Stimulated activated CD8-positive, alpha-beta memory T cell treated with anti-CD3 and anti-CD28 coated beads, Interleukin-15, amount 100 ng/mL, for 1 hour (primary cell): ENCODE data around the gene PRMT7.

ENCODE experiments used
- DNase-seq: peaks from one replicate; pipeline ENCODE4 v3.0.0-alpha.2; 2020; ENCODE audit warnings: low read depth

The PRMT7 gene

DNA sequence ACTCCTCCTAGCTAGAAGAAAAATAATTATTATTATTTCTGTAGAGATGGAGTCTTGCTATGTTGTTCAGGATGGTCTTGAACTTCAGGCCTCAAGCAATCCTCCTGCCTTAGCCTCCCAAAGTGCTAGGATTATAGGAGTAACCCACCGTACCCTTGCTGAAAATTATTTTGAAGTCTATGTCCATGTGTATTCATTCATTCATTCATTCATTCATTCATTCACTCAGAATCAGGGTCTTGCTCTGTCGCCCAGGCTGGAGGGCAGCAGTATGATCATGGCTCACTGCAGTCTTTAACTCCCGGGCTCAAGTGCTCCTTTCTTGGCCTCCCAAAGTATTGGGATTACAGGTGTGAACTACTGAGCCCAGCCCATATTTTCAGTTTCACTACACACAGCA, 4.2 kb upstream of the PRMT7 start:
- DNase-seq = no peak

DNA sequence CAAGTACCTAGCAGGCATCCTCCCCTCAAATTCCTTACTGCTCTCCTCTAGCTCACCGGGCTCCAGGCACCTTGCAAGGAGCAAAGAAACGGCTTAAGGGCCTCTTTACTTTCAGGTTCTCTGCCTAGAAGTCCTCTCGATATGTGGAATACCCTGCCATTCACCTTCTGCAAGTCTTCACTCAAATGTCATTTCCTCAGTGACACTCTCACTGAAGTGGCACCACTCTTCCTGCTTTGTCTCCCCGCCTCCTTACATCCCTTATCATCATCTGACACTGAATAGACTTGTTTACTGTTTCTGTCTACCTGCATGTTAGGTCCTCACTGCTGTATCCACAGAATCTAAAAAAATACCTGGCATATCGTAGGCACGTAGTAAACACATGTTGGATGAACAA, 1.0 kb upstream of the PRMT7 start:
- DNase-seq = no peak

DNA sequence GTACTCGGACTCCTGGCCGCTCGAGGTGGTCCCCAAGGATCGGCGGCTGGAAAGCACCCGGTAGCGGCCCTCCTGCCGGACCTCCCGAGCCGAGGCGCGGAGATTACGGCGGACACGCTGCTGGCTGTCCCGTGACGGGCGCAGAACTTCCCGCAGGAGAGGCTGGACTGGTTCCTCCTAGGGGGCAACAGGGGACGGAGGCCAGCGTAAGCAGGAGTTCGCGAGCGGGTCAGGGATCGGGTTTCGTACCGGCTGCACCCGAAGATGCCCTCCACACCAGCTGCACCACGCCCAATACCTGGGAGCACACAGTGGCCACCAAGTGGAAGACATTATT, 414 bp upstream of the PRMT7 start:
- no peak for DNase-seq

DNA sequence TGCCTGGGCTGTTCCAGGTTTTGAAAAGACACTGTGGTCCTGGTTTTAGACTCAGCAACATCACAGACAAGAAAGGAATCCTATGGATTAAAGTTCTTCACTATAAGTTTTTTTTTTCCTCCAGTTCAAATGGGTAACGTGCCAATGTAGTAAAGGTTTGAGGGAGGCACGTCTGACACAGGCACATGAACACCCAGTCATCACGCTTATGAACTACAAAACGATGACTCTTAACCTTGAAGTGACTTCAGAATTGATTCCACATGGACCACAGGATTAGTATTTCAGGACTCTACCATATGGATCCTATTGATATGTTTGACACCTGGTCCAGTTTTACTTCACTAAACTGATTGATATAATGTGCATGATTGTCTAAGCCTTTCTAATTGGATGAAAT, 2.3 kb downstream of the PRMT7 start:
- no peak for DNase-seq

DNA sequence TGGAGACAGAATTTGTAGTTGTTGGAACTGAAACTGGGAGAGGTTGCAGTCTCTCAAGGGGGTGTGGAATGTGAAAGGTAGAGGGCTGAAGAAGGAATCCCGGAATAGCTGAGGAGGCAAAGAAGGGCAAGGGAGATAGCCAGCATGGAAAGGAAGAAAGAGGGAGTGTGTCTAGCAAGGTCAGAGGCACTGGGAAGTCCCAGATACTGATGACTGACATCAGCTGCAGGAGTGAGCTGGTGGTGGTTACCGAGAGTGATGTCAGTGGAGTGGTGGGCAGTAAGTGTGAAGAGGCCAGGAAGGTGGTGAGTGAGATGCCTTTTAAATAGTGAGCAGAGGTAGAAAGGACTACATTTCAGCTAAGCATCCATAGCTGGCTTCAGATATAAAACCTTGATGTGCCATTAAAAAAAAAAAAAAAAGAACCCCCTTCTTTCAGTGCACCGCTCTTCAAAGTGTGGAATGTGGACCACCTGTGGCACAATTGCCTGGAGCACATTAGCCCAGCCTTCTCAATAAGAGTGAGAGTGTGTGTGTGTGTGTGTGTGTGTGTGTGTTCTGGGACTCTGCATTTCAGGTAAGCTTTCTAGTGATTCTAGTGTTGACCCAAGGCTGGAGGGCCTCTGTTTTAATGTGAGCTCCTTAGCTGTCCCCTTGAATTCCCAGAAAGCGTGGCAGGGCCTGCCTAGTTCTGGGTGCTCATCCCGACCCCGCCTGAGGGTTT, 8.5 kb downstream of the PRMT7 start:
- no peak for DNase-seq

DNA sequence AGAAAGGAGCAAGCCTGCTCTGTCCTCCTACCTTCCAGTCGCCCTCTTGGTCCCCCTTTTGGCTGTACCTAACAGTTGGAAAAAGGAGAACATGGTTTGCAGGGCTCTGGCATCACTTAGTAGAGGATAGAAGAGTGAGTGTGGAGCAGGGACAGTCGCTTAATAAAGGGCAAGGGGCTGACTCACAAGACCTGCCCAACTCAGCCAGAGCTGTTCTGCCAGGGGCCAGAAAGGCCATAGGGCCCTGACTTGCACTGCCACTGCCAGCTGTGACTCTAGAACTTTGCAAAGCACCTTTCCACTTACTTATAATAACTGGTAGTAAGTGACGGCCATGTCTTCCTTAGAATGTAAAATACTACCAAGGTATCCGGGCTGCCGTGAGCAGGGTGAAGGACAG, 13.5 kb downstream of the PRMT7 start:
- DNase-seq = no peak

DNA sequence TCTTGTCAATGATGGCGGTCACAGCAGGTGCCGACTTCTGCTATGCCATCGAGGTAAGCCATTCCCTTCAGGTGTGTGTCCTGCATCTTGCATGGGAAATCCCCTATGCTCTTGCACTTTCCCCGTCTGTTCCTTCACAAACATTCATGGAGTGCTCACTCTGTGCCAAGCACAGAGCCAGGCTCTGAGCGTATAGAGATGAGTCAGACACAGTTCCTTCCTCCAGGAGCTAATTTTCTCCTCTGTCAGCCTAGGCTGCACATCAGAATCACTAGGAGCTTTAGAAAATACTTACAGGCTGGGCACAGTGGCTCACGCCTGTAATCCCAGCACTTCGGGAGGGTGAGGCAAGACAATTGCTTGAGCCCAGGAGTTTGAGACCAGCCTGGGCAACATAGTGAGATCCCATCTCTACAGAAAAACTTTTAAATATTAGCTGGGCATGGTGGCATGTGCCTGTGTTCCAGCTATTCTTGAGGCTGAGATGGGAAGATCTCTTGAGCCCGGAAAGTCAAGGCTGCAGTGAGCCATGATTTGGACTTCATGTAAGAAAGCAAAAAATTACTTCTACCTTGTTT, 14.1 kb downstream of the PRMT7 start:
- no peak for DNase-seq

DNA sequence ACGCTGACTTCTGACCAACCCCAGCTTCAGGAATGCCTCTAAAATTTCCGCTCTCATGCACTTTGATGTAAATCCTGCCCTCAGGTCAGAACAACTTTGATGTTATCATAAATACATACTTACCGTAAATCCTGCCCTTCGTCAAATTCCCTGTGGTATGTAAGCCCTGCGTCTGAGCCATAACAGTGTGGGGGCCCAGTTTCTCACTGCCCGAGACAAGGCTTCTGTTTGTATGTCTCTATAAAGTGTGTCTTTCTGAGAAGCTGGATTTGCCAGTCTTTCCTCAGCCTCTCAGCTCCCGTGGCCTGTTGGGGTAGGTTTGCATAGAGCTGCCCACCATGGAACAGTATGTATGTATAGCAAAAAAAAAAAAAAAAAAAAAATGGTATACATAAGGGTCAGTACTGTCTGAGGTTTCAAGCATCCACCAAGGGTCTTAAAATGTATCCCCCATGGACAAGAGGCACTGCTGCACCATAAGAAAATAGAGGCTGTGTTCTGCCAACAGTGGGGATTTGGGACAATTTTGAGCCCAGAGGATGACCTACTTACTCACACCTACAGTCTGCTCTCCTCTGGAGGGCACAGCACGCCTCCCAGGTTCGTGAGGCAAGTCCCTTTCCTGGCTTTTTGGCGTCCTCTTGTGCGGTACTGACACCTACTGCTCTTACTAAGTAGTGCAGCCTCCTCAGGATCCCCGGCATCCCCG, 17.5 kb downstream of the PRMT7 start:
- peak; percentile 59 for DNase-seq

DNA sequence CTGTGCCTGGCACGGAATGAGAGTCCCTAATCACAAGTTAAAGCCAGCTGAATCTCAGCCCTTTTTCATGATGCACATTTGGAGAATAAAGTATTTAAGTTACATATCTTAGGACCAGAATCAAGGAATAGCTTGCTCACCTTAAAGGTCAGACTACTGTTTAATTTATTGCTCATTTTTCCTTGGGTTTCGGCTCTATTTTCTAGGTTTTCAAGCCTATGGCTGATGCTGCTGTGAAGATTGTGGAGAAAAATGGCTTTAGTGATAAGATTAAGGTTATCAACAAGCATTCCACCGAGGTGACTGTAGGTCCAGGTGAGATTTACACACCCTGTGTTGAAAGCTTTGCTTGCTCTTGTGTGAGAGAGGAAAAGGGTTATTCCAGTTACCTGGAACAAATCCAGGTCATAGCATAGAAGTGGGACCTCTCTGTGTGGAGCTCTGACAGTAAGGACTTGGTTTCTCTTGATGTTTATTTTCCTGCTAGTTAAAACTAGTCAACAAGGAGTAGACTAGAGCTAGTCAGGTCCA, 18.1 kb downstream of the PRMT7 start:
- no peak for DNase-seq

DNA sequence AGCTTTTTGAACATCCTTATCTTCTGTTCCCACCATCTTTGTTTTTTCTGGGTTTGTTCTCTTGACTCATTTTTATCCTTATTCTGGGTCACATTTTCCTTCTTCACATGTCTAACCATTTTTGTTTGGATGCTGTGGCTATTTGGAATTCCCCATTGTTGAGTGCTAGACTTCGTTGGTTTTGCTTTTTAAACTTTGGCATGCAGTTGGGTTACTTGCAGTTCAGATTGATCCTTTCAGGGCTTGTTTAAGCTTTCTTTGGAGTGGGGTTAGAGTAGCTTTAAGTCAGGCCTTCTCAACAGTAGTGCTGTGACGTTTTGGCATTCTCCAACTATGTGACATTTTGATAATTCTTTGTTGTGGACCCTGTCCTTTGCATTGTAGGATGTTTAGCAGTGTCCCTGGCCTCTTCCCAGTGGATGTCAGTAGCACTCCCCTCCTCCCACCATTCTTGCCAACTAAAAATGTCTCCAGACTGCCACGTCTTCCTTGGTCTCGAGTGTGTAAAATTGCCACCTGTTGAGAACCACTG, 21.1 kb downstream of the PRMT7 start:
- no peak for DNase-seq

DNA sequence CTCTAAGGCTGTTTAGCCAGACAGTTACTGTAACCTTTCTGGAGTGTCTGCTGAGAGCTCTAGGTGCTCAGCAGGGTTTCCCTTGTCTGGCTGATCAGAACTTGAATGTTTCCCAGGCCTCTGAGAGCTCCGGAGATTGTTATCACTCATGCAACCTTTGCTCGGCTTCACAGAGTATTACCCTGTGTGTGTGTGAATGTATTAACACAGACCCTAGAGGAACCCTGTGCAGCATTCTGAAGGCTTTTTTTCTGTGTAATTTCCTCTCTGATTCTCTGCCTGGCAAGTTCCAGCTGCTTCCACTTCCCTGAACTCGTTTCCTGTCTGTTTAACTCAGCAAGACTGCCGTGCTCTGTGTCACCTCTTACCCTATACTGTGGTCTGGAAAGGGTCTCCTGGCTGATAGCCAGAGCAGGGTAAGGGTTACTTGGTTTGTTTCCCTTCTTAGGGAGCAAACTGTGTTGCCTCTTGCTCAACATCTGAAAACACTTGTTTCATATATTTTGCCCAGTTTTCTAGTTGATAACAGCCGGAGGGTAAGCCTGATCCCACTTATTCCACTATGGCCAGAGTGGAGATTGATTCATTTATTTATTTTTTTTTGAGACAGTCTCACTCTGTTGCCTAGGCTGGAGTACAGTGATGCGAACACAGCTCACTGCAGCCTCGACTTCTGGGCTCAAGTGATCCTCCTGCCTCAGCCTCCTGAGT, 21.7 kb downstream of the PRMT7 start:
- DNase-seq = no peak

DNA sequence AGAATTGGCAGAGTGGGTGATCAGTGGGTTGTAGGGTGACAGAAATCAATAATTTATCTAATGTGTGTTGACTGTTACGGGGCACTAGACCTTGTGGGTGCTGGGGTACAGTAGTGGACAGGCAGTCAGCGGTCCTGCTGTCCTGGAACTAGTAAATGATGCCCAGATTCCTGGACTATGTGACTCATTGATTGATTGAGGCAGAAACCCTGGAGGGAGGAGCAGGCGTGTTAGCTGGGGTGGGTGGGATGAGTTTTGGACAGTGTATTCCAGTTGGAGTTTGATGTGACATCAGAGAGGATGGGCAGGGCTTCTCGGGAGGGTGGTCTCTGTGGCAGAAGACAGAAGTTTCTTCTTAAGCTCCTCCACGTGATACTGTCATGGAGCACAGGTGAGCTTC, 24.4 kb downstream of the PRMT7 start:
- DNase-seq = no peak

DNA sequence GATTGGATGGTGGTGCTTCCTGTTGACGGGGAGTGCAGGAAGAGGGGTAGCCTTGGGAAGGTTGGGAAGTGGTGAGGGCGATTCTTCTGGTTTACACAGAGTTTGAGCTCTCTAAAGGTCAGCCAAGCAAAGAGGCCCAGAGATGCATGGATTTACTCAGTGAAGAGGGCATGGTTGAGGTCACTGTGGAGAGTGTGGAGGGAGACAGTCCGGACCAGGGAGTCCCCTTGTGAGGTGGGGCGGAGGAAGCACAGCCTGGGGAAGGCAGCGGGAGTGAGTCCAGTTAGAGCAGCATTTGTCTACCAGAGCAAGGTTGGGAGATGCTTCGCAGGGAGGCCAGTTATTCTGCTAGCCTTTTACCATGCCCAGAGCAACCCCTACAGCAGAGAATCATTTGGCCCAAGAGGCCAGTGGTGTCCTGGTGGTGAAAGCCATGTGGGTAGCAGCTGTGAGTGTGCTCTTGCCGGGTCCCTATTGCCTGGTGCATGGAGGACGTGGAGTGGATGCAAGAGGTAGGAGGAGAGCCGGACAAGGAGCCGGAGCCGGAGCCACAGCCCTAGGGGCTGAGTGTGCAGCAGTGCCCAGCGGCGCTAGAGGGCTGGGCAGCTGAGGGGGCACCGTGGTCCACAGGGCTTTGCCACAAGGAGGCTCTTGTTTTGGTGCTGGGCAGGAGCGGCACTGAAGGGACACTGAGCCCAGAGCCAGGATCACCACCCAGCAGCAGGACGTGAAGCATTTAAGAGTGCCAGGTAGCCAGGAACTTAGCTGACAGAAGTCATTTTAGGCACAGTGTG, 27.7 kb downstream of the PRMT7 start:
- no peak for DNase-seq

DNA sequence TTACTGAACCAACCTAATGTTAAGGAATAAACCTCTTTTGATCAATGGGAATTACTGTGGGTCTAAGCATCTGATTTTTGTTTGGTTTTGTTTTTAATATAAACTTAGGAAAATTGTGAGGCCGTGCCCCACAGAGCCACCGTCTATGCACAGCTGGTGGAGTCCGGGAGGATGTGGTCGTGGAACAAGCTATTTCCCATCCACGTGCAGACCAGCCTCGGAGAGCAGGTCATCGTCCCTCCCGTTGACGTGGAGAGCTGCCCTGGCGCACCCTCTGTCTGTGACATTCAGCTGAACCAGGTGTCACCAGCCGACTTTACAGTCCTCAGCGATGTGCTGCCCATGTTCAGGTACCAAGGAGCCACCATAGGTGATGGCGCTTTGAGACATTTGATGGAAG, 28.4 kb downstream of the PRMT7 start:
- no peak for DNase-seq

DNA sequence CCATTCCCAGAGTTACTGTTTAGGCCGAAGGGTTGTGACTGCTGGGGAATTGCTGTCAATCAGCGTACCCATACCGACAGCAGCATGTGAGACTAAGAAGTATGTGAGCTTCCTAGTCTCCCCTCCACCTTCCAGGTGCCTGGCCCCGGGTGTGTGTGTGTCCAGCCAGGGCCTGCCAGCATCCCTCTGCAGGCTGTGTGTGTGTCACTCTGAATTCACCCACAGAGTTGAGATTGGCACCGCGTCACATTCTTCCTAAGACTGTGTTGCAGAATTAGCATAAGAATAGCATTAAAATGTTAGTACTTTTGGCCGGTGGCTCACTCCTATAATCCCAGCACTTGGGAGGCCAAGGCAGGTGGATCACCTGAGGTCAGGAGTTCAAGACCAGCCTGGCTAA, 31.8 kb downstream of the PRMT7 start:
- DNase-seq = no peak

DNA sequence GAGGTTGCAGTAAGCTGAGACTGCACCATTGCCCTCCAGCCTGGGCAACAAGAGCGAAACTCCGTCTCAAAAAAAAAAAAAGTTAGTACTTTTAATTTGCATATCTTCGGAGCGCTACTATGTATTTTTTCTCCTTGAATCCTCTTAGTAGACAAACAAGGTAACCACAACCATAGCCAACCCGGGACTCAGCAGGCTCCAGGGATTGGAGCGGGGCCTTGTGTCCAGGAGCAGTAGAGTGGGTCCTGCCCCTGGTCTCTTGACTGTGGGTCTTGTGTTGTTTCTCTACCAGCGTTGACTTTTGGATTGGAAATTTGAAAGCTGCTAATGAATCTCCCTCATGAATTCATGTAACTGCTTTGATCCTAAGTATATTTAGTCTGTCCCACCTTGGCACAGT, 32.3 kb downstream of the PRMT7 start:
- no peak for DNase-seq

DNA sequence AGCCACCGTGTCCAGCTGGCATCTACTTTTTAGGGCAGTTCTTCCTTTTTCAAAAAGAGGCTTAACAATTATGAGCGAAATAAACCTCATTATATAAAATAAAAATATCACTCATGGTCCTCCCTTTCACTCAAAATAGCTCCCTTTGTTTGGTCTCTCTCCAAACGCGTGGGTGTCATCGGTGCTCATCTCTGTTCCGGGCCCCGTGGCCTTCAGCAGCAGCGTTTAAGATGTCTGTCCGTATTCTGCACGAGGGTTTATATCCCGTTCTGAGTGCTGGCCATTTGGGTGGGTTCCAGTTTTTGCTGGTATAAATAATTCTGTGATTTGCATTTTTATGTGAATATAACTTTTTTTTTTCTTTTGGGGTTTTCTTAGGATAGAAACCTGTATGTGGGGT, 33.4 kb downstream of the PRMT7 start:
- no peak for DNase-seq

DNA sequence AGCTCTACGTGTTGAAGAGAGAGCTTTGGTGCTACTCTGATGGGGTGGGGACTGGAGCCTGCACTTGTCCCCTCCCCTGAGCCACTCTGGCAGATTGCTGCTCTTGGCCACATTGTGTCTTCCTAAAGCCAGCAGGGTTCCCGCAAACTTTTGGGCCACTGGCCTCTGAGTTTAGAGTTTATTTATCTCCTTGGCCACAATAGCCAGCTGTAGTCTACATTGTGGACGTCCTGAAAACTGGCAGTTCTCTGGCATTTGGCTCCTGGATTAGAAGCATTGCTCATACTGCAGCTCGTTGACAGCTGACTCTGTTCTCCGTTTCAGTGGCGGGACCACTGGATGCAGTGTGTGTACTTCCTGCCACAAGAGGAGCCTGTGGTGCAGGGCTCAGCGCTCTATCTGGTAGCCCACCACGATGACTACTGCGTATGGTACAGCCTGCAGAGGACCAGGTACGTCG, 34.6 kb downstream of the PRMT7 start:
- DNase-seq = no peak

DNA sequence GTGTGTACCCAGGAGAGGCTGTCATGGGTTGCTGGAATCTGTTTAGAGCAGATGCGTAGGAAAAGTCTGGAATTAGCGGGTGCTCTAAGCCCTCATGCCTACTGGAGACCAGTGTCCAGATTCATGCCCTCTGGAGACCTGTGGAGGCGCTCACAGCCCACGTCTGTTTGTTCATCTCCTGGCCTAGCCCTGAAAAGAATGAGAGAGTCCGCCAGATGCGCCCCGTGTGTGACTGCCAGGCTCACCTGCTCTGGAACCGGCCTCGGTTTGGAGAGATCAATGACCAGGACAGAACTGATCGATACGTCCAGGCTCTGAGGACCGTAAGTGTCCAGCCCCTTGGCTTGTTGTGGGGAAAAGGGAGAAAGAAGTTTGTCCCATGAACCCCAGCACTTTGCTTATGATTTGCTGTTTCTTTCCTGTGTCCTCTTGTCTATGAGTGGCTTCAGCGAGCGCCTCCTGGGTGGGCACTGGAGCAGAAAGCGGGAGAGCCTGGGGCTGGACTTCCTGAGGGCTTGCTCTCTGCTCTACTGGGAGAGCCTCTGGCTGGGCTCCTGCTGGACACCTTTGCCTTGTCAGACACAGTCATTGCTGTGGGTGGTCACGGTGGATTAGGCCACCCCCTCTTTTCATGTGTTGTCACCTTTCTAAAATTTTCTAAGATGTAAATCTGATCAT, 35.3 kb downstream of the PRMT7 start:
- DNase-seq = no peak

DNA sequence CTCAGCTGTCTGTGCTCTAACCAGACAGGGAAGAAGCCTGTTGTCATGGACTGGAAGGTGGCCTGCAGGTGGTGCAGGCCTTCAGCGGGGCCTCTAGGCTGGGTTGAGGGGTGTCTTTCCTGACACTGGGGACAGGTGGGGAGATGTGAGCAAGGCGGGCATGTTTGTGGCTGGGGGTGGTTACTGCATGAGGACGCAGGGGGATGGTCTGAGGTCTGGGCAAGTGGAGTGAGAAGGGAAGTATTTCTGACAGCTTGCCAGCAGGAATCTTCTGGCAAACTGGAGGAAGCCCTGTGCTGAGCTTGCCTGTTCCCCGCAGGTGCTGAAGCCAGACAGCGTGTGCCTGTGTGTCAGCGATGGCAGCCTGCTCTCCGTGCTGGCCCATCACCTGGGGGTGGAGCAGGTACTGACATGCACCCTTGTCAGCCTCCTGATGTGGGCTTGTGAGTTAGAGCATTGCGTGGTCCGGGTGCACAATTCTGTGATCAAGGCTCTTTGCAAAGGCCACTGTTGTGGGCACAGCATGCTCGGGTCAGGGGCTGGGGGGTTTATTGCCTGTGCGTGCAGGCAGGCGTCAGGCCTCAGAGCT, 36.2 kb downstream of the PRMT7 start:
- DNase-seq = no peak

DNA sequence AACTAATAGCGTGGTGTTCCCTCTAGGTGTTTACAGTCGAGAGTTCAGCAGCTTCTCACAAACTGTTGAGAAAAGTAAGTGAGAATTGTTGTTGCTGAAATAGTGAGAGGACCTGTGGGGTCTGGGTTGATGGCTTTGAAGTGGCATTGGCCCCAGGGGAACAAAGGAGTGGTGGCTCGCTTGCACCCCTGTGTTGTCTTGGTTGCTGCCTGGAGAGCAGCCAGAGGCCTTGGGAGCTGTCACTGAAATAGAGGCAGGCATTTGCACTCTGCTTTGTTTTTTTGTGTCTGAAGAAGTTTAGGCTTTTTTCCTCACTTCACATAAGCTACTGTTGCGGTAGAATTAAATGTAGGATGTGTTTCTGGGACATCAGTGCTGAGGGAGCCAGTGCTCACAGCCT, 36.8 kb downstream of the PRMT7 start:
- no peak for DNase-seq
